Measurements from ENCODE around the gene DGKH.

DGKH gene

DNA sequence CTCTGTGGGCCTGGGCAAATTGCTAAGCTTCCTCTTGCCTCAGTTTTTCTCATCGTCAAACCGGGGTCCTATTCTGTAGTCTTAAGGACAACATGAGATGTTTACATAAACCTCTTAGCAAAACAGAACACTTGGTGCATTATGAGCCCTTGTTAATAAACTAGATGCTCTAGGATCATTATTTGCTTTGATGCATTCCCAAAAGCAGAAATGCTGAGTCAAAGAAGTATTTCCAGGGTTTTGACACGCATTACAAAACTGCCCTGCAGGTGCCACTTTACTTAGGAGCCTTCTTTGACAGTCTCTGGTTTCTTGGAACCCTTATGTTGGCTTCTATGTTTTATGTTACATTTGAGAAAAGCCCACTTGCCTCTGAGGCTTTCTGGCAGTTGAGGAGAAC, 235.6 kb downstream of the DGKH start:
- no peak overlapping the region for H3K4me3 ChIP-seq (ENCODE audit: low read depth, low read length)
- TF ChIP-seq, protein P1, sequence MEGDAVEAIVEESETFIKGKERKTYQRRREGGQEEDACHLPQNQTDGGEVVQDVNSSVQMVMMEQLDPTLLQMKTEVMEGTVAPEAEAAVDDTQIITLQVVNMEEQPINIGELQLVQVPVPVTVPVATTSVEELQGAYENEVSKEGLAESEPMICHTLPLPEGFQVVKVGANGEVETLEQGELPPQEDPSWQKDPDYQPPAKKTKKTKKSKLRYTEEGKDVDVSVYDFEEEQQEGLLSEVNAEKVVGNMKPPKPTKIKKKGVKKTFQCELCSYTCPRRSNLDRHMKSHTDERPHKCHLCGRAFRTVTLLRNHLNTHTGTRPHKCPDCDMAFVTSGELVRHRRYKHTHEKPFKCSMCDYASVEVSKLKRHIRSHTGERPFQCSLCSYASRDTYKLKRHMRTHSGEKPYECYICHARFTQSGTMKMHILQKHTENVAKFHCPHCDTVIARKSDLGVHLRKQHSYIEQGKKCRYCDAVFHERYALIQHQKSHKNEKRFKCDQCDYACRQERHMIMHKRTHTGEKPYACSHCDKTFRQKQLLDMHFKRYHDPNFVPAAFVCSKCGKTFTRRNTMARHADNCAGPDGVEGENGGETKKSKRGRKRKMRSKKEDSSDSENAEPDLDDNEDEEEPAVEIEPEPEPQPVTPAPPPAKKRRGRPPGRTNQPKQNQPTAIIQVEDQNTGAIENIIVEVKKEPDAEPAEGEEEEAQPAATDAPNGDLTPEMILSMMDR (IDR thresholded peaks at IDR 0.05; ENCODE audit: control insufficient read depth, extremely low read depth, insufficient read depth) = no peak
- peak; percentile 60 for DNase-seq (ENCODE audit: low read depth)
